Measurements from ENCODE around the gene ZFY.
"Not testable (repeated sequence)": the region's sequence is repeated elsewhere in the genome, so short reads cannot be mapped to it uniquely, and the experiment has no call there.

Gene ZFY

DNA sequence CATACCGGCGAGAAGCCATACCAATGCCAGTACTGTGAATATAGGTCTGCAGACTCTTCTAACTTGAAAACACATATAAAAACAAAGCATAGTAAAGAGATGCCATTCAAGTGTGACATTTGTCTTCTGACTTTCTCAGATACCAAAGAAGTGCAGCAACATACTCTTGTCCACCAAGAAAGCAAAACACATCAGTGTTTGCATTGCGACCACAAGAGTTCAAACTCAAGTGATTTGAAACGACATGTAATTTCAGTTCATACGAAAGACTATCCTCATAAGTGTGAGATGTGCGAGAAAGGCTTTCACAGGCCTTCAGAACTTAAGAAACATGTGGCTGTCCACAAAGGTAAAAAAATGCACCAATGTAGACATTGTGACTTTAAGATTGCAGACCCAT, 44.1 kb downstream of the ZFY start:
- DNase-seq: no peak

DNA sequence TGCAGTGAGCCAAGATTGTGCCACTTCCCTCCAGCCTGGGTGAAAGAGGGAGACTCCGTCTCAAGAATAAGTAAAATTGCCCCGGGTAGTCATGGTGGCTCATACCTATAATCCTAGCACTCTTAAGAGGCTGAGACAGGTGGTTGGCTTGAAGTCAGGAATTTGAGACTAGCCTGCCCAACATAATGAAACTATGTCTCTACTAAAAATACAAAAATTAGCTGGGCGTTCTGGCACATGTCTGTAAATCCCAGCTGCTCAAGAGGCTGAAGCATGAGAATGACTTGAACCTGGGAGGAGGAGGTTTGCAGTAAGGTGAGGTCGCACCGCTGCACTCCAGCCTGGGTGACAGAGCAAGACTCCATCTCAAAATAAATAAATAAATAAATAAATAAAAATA, 49.3 kb downstream of the ZFY start:
- DNase-seq: no peak

DNA sequence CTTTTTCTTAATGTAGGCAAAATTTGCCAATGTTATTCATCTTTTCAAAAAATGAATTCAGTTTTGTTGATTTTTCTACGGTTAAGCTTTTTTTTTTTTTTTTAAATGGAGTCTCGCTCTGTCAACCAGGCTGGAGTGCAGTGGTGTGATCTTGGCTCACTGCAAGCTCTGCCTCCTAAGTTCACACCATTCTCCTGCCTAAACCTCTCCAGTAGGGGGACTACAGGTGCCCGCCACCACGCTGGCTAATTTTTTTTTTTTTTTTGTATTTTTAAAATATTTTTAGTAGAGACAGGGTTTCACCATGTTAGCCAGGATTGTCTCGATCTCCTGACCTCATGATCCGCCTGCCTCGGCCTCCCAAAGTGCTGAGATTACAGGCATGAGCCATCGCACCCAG, 52.0 kb downstream of the ZFY start:
- not testable (repeated sequence) for DNase-seq

DNA sequence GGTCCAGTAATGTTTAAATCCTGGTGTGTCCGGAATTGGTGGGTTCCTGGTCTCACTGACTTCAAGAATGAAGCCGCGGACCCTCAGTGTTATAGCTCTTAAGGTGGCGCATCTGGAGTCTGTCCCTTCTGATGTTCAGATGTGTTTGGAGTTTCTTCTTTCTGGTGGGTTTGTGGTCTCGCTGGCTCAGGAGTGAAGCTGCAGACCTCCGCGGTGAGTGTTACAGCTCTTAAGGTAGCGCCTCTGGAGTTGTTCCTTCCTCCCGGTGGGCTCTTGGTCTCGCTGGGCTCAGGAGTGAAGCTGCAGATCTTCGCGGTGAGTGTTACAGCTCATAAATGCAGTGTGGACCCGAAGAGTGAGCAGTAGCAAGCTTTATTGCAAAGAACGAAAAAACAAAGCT, 62.2 kb downstream of the ZFY start:
- DNase-seq: not testable (repeated sequence)

DNA sequence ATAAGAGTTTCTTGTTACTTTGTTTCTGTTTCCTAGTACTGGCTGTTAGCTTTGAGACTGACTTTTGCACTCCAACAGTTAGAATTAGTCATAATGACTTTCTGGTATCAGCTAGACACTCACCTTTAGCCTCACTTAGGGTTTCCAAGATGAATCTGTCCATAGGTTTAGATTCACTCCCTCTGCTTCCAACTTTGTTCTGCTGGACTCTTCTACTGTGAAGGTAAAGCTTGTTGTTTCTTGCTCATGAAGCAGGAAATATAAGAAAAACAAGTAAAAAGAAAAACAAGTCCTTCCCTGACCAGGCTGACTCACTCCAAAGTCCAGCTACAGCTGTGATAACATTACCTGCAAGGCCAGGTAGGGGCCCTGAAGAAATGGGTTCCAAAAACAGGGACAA, 67.0 kb downstream of the ZFY start:
- DNase-seq: no peak

DNA sequence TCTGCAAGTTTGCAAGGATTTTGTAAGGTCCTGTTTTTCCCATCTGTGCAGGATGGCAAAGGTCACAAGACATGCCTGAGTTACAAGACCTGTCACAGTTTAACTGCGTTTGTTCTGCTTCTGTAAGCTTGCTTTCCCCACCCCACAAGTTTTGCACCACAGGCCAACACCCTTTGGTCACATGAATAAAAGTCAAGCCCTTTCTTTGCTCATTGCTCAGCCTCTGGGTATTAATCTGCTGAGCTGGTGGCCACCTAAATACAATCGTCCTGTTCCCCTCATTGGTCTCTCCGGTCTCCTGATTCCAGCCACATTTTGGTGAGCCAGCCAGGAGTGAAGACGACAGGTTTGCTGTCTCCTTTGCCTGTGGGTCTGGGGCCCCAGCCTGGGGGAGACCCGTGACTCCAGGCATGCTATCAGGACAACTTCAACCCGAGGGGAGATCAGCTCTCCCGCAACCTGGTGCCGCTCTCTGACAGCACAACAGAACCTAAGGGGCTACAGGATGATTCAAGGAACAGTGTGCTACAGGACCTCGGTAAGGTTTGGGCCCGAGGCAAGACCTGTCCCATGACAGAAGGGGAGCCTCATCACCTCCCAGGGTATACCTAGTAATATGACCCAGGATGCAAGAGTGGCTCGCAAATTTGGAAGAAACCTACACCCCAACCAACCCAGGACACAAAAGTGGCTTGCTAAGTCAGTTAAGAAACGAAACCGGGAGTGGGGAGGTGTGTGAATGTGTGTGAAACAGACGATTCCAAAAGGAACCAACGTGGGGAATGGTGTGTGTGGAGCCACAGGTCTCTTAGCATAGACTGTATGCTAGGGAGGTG, 67.7 kb downstream of the ZFY start:
- DNase-seq: peak; percentile 0

DNA sequence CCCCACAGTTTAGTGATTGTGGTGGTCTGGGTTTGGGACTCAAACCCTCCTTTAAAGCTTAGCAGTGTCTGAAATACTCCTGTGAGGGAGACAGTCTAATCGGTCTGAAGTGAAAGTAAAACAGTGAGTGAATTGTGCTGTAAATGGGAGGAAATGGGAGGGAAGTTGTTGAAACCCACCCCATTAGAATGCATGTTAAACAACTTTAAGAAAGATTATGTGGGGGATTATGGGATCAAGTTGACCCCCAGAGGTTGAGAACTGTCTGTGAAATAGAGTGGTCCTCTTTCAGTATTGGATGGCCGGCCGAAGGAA, 68.3 kb downstream of the ZFY start:
- no peak for DNase-seq

DNA sequence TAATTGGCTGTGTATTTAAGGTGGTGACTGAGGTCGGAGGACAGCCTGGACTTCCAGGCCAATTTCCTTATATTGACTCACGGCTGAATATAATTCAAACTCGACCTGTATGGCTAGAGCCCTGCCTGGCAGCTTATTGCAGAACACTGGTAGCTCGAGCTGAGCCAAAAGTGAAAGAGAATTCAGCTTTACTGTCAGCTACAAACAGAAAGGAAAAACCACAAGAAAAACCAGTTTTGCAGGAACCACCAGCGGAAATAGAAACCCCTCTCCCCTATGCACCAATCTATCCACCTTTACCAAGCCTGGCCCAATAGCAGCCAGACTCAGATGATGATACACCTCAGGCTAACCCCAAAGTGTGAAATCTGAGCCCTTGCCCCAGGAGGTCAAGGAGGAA, 68.7 kb downstream of the ZFY start:
- DNase-seq: peak; percentile 1

DNA sequence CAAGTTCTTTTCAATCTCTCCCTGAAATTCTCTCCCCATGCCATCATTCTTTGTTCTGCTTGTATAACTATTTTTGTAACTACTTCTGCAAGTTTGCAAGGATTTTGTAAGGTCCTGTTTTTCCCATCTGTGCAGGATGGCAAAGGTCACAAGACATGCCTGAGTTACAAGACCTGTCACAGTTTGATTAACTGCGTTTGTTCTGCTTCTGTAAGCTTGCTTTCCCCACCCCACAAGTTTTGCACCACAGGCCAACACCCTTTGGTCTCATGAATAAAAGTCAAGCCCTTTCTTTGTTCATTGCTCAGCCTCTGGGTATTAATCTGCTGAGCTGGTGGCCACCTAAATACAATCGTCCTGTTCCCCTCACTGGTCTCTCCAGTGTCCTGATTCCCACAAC, 70.8 kb downstream of the ZFY start:
- not testable (repeated sequence) for DNase-seq

DNA sequence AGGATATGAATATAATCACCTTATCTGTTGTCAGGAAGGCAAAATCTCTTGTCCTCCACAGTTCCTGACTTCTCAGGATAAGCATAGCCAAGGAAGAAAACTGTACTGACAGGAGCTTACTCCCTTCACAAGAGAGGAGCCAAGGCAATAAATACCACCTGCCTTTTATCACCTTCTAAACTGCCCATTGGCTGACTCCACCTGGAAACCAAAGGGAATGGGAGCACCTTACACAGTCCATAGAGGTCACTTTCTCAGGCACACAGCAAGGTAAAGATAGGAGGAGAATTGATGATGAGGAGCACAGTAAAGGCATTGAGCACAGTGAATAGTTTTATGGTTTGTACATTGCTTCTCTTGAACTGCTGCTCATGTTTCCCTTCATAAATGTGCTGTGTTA, 72.8 kb downstream of the ZFY start:
- no peak for DNase-seq

DNA sequence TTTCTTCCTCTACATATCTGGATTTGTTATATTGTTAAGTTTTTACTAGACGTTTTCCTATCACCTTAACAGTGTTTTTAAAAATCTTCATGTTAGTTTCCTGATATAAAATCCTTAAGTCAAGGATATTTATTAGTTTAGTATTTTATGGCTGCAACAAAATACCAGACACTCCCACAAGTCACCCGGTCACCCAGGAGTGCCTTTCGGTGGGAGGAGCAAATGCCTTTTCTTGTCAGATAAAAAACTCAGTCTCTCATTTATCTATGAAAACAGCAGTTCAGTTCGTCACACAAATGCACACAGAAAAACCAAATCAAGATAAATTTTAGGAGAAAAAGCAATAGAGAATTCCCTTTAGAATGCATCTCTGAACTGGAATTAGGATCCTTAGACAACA, 77.0 kb downstream of the ZFY start:
- no peak for DNase-seq

DNA sequence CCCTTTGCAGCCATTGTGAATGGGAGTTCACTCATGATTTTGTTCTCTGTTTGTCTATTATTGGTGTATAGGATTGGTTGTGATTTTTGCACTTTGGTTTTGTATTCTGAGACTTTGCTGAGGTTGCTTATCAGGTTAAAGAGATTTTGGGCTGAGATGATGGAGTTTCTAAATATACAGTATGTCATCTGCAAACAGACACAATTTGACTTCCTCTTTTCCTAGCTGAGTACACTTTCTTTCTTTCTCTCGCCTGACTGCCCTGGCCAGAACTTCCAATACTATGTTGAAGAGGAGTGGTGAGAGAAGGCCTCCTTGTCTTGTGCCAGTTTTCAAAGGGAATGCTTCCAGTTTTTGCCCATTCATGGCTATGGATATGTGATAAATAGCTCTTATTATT, 81.4 kb downstream of the ZFY start:
- DNase-seq: no peak

DNA sequence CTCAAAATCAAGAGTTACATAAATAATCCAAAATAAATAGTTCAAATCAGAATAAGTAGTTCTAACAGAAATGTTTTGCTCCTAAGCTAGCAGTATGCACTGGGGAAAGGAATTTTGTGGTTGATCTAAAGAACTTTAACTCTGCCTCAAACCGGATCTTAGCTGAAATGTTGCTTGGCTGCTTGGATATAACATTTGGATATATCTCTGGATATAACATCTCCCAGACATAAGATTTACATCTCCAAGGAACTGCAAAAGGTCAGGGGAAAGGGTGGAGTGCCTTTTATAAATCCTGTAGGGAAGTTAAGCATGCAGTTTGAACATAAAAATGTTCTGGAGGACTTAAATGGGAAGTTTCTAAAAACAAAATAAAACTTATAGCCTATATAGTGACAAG, 83.4 kb downstream of the ZFY start:
- DNase-seq: no peak

DNA sequence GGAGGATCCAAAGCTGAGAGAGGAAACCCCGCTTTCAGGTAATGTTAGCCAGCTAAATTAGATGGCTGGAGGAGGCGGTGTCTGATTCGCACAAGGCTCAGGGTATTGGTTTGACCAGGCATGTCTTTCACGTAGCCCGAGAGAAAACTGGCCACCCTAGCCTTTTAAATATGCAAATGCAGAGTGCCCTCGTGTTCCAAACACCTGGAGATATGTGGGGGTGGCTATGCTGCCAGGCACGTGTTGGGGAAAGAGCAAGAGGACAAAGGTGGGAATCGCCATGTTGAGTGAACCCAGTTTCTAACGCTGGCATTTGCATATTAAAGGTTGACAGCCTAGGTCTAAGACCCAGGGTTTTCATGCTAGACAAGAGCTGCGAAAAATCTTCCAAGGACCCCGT, 84.4 kb downstream of the ZFY start:
- no peak for DNase-seq

DNA sequence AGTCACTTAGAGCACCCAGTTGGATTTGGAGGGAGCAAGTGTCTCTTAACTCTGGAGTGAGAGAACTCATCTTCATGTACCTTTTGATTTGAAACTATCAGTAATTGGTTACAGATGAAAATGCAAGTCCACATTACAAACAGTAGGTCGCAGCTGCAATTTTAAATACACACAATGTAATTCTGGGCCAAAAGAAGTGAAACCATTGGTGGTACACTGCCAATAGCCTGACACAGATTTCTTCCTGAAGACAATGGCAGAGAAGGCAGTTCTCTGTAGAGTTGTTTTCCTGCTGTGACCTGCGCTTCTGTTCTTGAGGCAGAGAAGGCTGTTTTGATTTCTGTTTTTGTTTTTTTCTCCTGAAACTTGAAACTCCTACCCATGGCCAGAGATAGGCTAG, 86.0 kb downstream of the ZFY start:
- no peak for DNase-seq

DNA sequence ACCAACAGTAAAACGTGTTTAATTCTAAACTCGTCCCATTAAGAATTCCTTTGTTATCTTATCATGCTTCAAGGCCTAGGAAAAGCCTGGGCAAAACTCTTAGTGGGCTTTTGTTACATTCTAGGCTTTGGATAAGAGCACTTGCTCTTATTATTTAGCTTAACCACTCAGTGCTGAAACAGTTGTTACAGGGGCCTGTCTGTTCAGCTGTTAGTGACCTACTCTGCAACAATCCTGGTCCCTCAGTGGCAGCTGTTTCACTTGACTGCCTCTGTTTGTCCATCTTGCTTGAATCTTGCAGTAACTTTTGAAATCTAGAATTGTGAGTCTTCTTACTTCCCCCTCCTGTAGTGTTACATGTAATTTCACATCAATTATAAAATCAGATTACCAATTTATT, 88.4 kb downstream of the ZFY start:
- no peak for DNase-seq

DNA sequence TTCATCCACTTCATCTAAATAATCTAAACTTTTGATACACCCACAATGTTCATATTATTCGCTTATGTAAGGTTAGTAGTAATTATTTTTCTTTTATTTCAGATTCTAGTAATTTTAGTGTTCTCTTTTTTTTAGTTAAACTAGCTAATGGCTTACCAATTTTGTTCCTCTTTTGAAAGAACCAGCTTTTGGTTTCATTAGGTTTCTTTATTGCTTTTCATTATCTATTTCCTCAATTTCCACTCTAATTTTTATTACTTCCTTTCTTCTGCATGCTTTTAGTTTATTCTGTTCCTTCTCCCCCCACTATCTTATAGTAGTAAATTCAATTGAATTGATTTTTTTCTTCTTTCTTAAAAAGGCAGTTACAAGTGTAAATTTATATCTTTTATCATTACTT, 90.2 kb downstream of the ZFY start:
- no peak for DNase-seq

All from activated CD4-positive, alpha-beta T cell treated with anti-CD3 and anti-CD28 coated beads, Interleukin-2, amount 50 U/mL, for 1 hour (primary cell).